DOHH2 (cell line): ENCODE measurements around the gene SIPA1.

Experiments used
- H3F3A ChIP-seq: fragments of 200-600 bp; sonication (generic), shearing (Covaris generic); 2 replicates; pipeline ENCODE4 v1.6.0; 2016; ENCODE audit warnings: antibody characterized with exemption, mild to moderate bottlenecking; ENCODE audit not compliant: control insufficient read depth, insufficient read depth
- H3K27ac ChIP-seq: fragments of 200-600 bp; sonication (generic); 2 replicates; pipeline ENCODE4 v1.5.1; 2014; ENCODE audit warnings: low read depth, mild to moderate bottlenecking, low read length, moderate library complexity
- H3K27me3 ChIP-seq: fragments of 200-600 bp; sonication (generic); 2 replicates; pipeline ENCODE4 v1.6.1; 2014; ENCODE audit warnings: mild to moderate bottlenecking, low read length, mixed read lengths; ENCODE audit not compliant: control insufficient read depth
- H3K36me3 ChIP-seq: fragments of 200-600 bp; sonication (generic); 2 replicates; pipeline ENCODE4 v1.6.1; 2014; ENCODE audit warnings: mild to moderate bottlenecking, low read length, moderate library complexity, mixed read lengths; ENCODE audit not compliant: control insufficient read depth
- H3K4me1 ChIP-seq: fragments of 200-600 bp; sonication (generic); 2 replicates; pipeline ENCODE4 v1.6.1; 2014; ENCODE audit warnings: mild to moderate bottlenecking, low read length, mixed read lengths; ENCODE audit not compliant: control insufficient read depth
- H3K4me2 ChIP-seq: fragments of 200-600 bp; sonication (generic); 2 replicates; pipeline ENCODE4 v1.6.0; 2014; ENCODE audit warnings: mild to moderate bottlenecking, low read length, moderate library complexity
- H3K4me3 ChIP-seq: fragments of 200-600 bp; sonication (generic); 2 replicates; pipeline ENCODE4 v1.5.1; 2014; ENCODE audit warnings: mild to moderate bottlenecking, low read length, mixed read lengths
- H3K79me2 ChIP-seq: fragments of 200-600 bp; sonication (generic); 2 replicates; pipeline ENCODE4 v1.6.1; 2014; ENCODE audit warnings: mild to moderate bottlenecking, low read length, mixed read lengths; ENCODE audit not compliant: control insufficient read depth
- H3K9me2 ChIP-seq: fragments of 200-600 bp; sonication (generic); replicated peaks from 2 replicates; pipeline ENCODE4 v1.6.1; 2014; ENCODE audit warnings: mild to moderate bottlenecking, low read length, mixed read lengths; ENCODE audit not compliant: control insufficient read depth
- H3K9me3 ChIP-seq: fragments of 200-600 bp; sonication (generic); 2 replicates; pipeline ENCODE4 v1.6.1; 2014; ENCODE audit warnings: antibody characterized with exemption, low read length, mixed read lengths; ENCODE audit not compliant: control insufficient read depth, insufficient read depth
- H4K20me1 ChIP-seq: fragments of 200-600 bp; sonication (generic); 2 replicates; pipeline ENCODE4 v1.6.0; 2014; ENCODE audit warnings: low read depth, mild to moderate bottlenecking, antibody characterized with exemption, low read length, moderate library complexity; ENCODE audit not compliant: control insufficient read depth, insufficient read depth
- EZH2phosphoT487 ChIP-seq: fragments of 200-600 bp; sonication (generic); IDR thresholded peaks from 2 replicates; pipeline ENCODE4 v1.6.1; 2017; ENCODE audit warnings: borderline replicate concordance, mild to moderate bottlenecking, antibody characterized with exemption, low read length, moderate library complexity, mixed read lengths
- TF ChIP-seq, protein P1 (sequence below): fragments of 200-600 bp; sonication (generic); IDR thresholded peaks from one replicate; pipeline ENCODE4 v1.5.1; 2014; ENCODE audit warnings: antibody characterized with exemption, mild to moderate bottlenecking, low read depth, low read length; ENCODE audit not compliant: poor library complexity, severe bottlenecking

SIPA1 gene

DNA sequence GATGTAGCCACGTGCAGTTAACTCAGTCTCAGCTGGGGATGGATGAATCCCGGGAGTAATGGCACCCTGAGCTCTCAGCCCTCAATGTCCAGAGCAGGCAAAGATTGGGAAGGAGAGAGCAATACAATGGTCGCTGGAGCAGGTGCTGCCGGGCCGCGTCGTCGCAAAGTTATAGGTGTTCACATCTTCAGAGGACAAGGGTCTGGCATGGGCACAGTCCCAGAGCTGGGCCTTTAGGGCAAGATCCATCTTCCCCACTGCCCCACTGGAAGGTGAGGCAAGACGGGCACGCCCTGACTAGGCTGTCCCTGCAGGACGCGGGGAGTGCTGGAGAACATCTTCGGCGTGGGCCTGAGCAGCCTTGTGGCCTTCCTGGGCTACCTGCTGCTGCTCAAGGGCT lies 14.7 kb upstream of the SIPA1 start:
- Histone ChIP-seq H3K4me2 (no peak overlapping the region), H3F3A (no peaks in the 10 kb centered on the region), H3K36me3 (peaks cover 93% of the 10 kb centered on the region), H3K9me2 (no peaks in the 10 kb centered on the region), H3K27ac (no peak overlapping the region), H3K79me2 (peaks cover 13% of the 10 kb centered on the region), H3K27me3 (no peaks in the 10 kb centered on the region), H3K4me3 (no peak overlapping the region), H3K9me3 (no peaks in the 10 kb centered on the region), H4K20me1 (no peaks in the 10 kb centered on the region), H3K4me1 (peaks cover 7% of the 10 kb centered on the region; the same call in 1 of the 2 replicates)
- no peak for TF ChIP-seq EZH2phosphoT487
- TF ChIP-seq, protein P1, sequence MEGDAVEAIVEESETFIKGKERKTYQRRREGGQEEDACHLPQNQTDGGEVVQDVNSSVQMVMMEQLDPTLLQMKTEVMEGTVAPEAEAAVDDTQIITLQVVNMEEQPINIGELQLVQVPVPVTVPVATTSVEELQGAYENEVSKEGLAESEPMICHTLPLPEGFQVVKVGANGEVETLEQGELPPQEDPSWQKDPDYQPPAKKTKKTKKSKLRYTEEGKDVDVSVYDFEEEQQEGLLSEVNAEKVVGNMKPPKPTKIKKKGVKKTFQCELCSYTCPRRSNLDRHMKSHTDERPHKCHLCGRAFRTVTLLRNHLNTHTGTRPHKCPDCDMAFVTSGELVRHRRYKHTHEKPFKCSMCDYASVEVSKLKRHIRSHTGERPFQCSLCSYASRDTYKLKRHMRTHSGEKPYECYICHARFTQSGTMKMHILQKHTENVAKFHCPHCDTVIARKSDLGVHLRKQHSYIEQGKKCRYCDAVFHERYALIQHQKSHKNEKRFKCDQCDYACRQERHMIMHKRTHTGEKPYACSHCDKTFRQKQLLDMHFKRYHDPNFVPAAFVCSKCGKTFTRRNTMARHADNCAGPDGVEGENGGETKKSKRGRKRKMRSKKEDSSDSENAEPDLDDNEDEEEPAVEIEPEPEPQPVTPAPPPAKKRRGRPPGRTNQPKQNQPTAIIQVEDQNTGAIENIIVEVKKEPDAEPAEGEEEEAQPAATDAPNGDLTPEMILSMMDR: no peak

DNA sequence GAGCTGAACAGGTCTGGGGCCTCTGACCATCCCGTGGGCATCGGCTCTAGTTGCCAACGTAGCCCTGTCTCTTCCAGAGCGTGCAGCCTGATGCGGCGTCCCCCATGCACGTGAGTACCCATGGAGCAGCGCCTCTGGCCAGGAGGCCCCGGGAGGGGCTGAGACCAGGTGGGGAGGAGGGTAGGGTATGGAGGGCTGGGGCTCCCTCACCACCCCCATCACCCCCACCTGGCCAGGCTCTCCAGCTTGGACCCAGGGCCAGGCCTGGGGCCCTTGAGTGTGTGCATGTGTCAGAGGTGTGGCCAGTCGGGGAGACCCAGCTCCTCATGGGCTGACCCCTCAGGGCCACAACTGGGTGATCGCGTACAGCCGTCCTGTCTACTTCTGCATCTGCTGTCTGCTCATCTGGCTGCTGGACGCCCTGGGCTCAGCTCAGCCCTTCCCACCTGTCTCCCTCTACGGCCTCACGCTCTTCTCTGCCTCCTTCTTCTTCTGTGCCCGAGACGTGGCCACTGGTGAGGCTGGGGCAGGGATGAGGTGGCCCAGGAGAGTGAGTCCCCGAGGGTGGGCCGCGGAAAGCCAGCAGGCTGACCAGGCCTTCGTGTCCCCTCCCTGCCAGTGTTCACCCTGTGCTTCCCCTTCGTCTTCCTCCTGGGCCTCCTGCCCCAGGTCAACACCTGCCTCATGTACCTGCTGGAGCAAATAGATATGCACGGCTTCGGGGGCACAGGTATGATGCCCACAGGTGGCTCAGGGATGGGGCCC lies 13.9 kb upstream of the SIPA1 start:
- Histone ChIP-seq H3K79me2 (peaks cover 5% of the 10 kb centered on the region), H3K27ac (no peak overlapping the region), H3K4me3 (no peak overlapping the region), H3K9me3 (no peaks in the 10 kb centered on the region), H3K4me2 (no peak overlapping the region), H3K9me2 (no peaks in the 10 kb centered on the region), H3K27me3 (no peaks in the 10 kb centered on the region), H3K4me1 (no peaks in the 10 kb centered on the region; the same call in 1 of the 2 replicates), H4K20me1 (no peaks in the 10 kb centered on the region), H3F3A (no peaks in the 10 kb centered on the region), H3K36me3 (peaks cover 90% of the 10 kb centered on the region)
- TF ChIP-seq, protein P1: no peak
- no peak for TF ChIP-seq EZH2phosphoT487

DNA sequence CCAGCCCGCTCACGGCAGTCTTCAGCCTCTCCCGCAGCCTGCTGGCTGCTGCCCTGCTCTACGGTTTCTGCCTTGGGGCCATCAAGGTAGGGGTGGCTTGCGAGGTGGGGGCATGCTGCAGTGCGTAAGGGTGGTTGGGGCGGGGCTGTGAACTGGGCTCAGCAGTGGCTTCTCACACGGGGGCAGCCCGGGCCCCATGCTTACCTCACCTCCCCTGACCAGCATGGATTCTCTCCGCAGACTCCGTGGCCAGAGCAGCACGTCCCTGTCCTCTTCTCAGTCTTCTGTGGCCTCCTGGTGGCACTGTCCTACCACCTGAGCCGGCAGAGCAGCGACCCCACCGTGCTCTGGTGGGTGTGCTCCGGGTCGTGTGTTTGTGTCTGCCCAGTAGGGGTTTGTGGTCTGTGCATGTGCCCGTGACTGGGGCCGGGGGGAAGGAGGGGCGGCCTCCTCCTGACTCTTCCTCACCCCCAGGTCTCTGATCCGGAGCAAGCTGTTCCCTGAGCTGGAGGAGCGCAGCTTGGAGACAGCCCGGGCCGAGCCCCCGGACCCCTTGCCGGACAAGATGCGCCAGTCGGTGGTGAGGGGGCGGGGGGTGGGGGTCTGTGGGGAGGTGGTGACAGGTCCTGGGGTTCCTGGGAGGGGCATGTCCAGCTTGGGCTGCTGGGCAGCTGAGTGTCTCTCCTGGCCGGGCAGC lies 12.8 kb upstream of the SIPA1 start:
- H3K4me2 ChIP-seq: no peak overlapping the region

More for the DNA sequence above, 12.8 kb upstream of the SIPA1 start:
- H3K9me2 ChIP-seq: no peaks in the 10 kb centered on the region
- peaks cover 90% of the 10 kb centered on the region for H3K36me3 ChIP-seq
- H3K9me3 ChIP-seq: no peaks in the 10 kb centered on the region
- TF ChIP-seq, protein P1: no peak
- TF ChIP-seq EZH2phosphoT487: no peak
- no peaks in the 10 kb centered on the region for H3F3A ChIP-seq
- H3K4me3 ChIP-seq: no peak overlapping the region
- H3K27me3 ChIP-seq: no peaks in the 10 kb centered on the region
- no peaks in the 10 kb centered on the region for H3K79me2 ChIP-seq
- no peak overlapping the region for H3K27ac ChIP-seq
- no peaks in the 10 kb centered on the region for H4K20me1 ChIP-seq
- no peaks in the 10 kb centered on the region for H3K4me1 ChIP-seq
